ENCODE measurements around the gene HOXB2.
"Not testable (repeated sequence)": the region's sequence is repeated elsewhere in the genome, so short reads cannot be mapped to it uniquely, and the experiment has no call there.

Gene HOXB2

GRCh38 chr17:48514477-48514876 is 30.4 kb downstream of the HOXB2 start:
- DNase-seq (ENCODE audit: low read depth): no peak

- no peak for DNase-seq (ENCODE audit: low read depth)
Observed at GRCh38 chr17:48513666-48514455, 31.0 kb downstream of the HOXB2 start.

- DNase-seq (ENCODE audit: low read depth): no peak
Observed at GRCh38 chr17:48513097-48513496, 31.8 kb downstream of the HOXB2 start.

- peak; percentile 54 for DNase-seq (ENCODE audit: low read depth)
Observed at GRCh38 chr17:48510761-48511604, 33.9 kb downstream of the HOXB2 start.

- DNase-seq (ENCODE audit: low read depth): no peak
Observed at GRCh38 chr17:48510381-48510760, 34.5 kb downstream of the HOXB2 start.

GRCh38 chr17:48509708-48510107 is 35.2 kb downstream of the HOXB2 start:
- not testable (repeated sequence) for DNase-seq (ENCODE audit: low read depth)

- DNase-seq (ENCODE audit: low read depth): no peak
Observed at GRCh38 chr17:48506246-48506645, 38.7 kb downstream of the HOXB2 start.

DNA sequence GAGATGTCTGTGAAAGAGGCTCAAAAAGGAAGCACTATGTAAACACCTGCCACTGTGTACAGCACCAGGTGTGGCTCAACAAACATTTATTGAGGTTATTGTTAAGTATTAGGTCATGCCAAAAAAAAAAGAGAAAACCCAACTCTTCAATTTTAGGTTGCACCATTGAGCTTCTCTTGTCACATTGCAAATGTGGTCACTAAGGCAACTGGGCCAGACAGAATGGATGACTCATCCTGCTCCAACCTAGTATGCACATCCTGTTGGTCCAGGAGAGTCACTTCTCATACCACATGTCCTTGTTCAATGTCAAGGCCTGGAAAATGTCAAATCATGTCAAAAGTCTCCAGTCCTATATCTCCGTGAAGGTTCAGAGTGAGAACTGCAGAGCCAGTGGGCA is 39.1 kb downstream of the HOXB2 start:
- peak; percentile 92 for DNase-seq (ENCODE audit: low read depth)

GRCh38 chr17:48504953-48505352 is 40.0 kb downstream of the HOXB2 start:
- DNase-seq (ENCODE audit: low read depth): no peak

DNA sequence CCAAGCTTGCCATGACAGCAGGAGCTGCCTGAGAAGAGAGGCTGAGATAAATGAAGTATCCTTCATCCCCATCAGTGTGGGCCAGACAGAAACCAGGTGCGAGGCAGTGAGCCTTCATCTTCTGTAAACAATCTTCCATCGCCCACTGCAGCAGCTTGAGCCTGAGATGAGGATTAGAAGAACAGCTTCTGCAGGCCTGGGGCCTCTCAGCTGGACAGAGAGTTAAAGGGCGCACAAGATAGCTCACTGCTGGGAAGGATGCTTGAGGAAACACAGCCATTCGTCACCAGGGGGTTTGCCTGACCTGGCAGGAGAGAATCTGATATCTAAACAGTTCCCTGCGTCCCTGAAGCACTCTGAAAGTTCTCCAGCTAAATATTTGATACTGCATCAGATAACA is 41.2 kb downstream of the HOXB2 start:
- DNase-seq (ENCODE audit: low read depth): no peak

- DNase-seq (ENCODE audit: low read depth): no peak
Observed at GRCh38 chr17:48502901-48503300, 42.0 kb downstream of the HOXB2 start.

DNA sequence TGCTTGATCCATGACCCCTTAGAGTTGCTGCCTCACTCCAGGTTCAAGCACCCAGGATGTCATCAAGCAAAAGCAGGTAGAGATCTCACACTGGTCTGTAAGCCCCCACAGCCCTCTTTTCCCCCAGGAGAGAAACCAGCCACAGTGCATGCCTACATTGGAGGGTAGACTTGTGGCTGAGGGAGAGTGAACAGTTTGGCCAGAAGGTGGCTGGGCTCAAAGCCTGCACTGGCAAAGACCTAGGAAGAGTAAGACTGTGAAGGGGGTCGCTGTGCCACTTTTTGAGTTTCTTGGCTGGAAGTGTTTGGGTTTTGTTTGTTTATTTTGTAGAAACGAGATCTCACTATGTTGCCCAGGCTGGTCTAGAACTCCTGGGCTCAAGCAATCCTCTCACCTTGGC is 42.6 kb downstream of the HOXB2 start:
- no peak for DNase-seq (ENCODE audit: low read depth)

DNA sequence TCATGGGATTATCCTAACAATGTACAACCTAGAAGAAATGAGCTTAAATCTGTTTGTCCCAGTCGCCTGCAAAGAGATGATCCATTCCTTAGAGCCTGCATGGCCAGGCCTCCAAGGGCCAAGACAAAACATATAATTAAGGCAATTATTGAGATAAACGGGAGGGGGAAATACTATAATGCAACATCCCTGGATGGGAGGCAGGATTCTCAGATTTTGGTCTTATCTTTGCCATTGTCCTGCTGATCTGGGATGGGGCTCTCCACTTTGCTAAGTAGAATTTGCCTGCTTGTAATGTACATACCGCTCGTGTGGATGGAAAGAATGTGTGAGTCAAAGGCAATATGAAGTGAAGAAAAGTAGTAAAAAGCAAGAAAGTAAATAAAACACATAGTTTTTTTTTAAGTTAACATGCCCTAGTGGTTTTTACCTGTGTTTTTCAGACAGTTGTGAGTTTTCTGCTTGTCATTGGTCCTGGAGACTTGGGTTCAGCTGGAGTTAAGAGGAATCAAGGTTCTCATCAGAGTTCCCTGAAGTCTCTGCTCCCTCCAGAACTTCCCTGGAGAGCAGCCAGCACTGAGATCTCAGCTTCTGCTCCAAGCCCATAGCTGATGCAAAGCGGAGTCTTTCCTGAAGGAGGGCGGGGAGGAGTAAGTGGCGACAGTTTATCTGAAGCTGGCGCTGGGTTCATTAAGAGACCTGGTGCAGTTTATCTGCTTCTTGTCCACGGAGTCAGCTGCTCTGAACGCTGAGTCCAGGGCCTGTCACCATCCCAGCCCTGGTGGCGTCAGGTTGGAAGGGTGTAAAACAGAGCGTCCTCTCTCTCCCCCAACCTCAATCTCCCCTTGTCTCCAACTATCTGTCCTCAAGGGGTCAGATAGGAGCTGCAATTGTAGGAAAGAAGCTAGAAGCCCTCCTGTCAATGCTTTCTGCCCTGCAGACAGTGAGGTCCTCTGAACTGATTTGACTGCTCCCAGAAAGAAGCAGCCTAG is 44.2 kb downstream of the HOXB2 start:
- no peak for DNase-seq (ENCODE audit: low read depth)

DNA sequence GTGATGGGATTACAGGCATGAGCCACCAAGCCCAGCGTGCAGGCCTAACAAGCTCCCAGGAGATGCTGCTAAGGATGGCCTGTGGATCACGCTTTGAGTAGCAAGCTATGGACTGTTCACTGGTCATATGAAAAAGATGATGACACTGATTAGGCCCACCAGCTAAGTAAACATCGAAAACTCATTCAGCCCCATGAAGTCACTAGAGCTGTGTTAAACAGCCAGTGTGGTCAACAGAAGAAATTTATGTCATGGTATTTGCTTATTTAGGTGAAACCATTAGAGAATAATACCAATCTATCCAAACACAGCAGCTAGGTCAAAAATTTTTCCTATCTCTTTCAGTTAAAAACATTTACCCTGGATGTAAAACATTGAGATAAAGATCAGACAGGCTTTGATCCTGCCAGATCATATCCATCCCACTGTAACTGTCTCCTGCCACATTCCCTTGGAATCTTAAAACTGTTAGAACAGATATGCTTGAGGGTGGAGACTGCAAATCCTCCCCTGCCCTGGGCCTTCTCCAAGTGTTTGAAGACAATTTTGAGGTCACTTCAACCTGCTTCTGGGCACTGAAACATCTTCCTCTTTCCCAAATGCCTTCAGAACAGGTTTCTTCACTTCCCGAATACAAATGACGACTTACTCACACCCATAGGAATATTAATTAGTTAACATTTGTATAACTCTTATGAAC is 45.0 kb downstream of the HOXB2 start:
- DNase-seq (ENCODE audit: low read depth): no peak

DNA sequence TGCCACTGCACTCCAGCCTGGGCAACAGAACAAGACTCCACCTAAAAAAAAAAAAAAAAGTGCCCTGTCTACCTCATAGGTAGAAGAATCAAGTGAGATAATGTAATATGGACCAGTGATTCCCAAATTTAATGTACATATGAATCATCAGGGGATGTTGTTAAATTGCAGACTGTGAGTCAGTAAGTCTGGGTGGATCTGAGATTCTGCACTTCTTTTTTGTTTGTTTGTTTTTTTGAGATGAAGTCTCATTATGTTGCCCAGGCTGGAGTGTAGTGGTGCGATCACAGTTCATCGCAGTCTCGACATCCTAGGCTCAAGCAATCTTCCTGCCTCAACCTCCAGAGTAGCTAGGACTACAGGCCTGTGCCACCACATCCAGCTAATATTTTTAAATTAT is 45.7 kb downstream of the HOXB2 start:
- peak; percentile 74 for DNase-seq (ENCODE audit: low read depth)

DNA sequence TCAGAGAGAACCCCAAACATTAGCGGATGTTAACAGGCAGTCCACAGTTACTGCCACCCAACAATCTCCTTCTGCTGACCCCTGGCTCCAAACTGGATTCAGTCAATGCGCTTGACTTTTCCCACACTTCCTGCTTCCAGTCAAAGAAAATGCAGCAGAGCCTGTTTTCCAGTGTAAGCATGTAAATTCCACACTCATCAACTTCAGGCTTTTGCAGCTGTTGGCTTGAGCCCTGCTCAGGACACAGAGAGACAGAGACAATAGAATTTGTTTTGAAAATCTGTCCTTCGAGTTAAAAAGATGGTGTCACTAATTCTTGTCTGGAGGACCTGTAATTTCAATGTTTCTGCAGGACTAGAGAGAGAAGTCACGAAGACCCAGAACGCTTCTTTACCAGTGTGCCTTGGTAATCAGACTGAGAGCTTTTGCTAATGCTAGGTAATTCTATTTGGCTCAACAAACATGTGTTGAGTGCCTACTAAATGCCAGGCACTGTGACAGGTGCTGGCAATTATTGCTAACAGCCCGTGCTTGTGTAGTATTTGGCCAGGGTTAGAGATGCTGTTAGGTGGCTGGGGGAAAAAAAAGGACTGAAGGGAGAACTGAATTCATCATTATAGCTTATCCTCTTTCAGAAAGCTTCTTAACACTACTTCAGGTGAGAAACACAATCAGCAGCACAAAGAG is 46.6 kb downstream of the HOXB2 start:
- no peak for DNase-seq (ENCODE audit: low read depth)

- DNase-seq (ENCODE audit: low read depth): peak; percentile 83
Observed at GRCh38 chr17:48497103-48497502, 47.8 kb downstream of the HOXB2 start.

GRCh38 chr17:48494335-48494734 is 50.6 kb downstream of the HOXB2 start:
- DNase-seq (ENCODE audit: low read depth): peak; percentile 49

Measured in ELR (cell line).